IPS-18c (cell line): ENCODE measurements around the gene STX10.

Source experiments
- H3K4me3 ChIP-seq: 2 replicates; pipeline ENCODE4 v1.7.0; 2013; ENCODE audit warnings: low read depth, mild to moderate bottlenecking, low read length, moderate library complexity; ENCODE audit not compliant: insufficient read depth
- H3K9me3 ChIP-seq: one replicate; pipeline ENCODE4 v1.6.1; 2013; ENCODE audit warnings: mild to moderate bottlenecking, low read length, moderate library complexity; ENCODE audit not compliant: control insufficient read depth, insufficient read depth

STX10 gene

DNA sequence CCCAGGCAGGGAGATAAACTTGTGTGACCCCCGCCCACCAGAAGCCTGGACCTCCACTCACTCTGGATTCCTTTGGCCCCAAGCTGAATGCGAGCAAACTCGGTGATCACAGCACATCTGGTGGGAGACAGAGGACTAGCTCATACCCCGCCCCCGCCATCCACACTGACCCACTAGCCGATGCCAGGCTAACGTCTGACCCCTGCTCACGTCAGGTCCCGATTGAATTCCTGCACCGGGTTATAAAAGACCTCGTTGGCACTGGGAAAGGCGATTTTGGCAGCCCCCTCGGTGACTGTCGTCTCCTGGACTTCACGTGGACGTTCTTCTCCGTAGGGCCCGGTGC, 34.3 kb downstream of the STX10 start:
- peak overlapping the region; percentile 89 for H3K4me3 ChIP-seq
- peaks cover 3% of the 10 kb centered on the region for H3K9me3 ChIP-seq

- Histone ChIP-seq H3K4me3 (no peak overlapping the region), H3K9me3 (no peaks in the 10 kb centered on the region)
Measured at GRCh38 chr19:13112555-13112954, 37.6 kb downstream of the STX10 start.

DNA sequence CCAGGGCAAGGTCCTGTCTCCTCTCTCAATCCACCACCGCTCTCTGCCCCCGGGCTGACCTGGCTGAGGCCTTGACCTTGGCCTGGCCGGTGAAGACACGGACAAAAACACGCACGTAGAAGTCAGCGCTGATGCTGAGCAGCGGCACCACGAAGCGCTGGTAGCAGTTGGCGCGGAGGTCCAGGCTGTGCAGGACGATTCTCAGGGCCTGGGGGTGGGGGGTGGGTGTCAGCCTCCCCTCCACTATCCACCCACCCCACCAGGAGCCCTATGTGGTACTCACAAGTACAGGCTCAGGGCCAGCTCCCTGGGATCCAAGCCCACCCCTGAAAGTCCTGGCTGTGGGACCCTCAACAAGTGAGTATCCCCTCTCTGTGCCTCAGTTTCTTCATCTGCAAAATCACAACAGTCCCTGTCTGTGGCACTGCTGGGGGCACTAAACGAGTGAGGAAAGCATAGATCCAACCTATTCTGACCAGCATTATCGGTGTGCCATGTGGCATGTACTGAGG, 40.0 kb downstream of the STX10 start:
- Histone ChIP-seq H3K4me3 (no peak overlapping the region), H3K9me3 (no peaks in the 10 kb centered on the region)

- Histone ChIP-seq H3K4me3 (no peak overlapping the region), H3K9me3 (no peaks in the 10 kb centered on the region)
Measured at GRCh38 chr19:13109361-13110098, 40.6 kb downstream of the STX10 start.

GRCh38 chr19:13104848-13105711, 45.1 kb downstream of the STX10 start:
- Histone ChIP-seq H3K4me3 (no peak overlapping the region), H3K9me3 (no peaks in the 10 kb centered on the region)

- H3K4me3 ChIP-seq = no peak overlapping the region
- H3K9me3 ChIP-seq = no peaks in the 10 kb centered on the region
Measured at GRCh38 chr19:13104360-13104847, 45.8 kb downstream of the STX10 start.

GRCh38 chr19:13103581-13104359, 46.4 kb downstream of the STX10 start:
- Histone ChIP-seq H3K9me3 (no peaks in the 10 kb centered on the region), H3K4me3 (no peak overlapping the region)

DNA sequence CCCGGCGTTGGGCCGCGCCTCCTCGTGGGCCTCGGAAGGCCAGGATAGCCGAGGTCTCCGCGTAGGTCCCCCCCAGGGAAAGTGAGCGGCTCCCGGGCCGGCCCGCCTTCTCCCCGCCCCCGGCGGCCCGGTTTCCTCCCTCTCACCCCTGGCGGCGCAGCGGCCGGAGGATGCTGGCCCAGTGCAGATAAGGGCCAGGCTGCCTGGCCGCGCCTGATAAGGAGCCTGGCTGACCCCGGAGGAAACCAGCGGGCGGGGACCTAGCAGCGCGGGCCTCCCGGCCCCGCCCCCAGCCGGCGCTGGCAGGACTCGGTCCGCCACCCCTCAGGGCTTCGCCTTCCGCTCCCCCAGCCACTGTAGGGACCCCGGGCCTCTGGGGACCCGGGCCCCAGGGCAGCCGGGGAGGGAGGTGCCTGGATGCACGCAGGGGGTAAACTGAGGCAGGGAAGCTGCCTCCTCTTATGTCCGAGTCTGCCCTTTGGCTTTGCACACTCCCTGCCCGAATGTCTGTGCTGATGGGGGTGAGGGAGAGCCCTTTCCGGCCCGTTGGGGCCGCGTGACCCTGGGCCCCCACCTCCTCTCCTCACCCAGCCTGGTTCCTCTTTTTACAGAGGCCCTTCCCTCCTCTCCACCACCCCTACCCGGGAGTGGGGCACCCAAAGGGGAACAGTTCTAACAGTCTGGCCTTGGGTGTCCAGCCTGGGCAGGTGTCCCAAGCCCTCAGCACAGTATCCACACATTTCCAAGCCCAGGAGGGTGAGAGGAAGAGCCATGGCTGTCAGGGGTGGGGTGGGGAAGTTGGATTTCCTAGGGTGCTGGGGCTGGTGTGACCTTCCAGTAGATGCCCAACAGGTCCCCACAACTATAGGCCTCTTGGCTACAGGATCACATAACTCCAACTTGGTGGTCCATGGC, 47.3 kb downstream of the STX10 start, which contains the start of gene LYL1:
TSS of gene LYL1 (minus strand) at position 193 of the 915 bp plus-strand sequence. CDS start 1,687 bp downstream, outside the sequence.
- Histone ChIP-seq H3K9me3 (no peaks in the 10 kb centered on the region), H3K4me3 (peak within 1 kb of the TSS; percentile 41)

DNA sequence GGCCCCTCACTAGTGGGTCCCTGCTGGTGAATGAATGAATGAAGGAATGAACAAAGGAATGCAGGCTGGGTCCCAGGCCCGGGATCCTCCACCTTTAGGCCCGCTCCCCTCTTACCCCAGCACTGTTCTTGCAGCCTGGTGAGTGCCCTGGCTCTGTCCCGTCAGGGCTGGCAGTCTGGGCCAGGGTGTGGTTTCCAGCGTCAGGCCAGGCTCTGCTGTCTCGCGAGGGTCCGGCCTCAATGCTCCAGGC, 47.8 kb downstream of the STX10 start:
- Histone ChIP-seq H3K4me3 (peak overlapping the region; percentile 41), H3K9me3 (no peaks in the 10 kb centered on the region)

DNA sequence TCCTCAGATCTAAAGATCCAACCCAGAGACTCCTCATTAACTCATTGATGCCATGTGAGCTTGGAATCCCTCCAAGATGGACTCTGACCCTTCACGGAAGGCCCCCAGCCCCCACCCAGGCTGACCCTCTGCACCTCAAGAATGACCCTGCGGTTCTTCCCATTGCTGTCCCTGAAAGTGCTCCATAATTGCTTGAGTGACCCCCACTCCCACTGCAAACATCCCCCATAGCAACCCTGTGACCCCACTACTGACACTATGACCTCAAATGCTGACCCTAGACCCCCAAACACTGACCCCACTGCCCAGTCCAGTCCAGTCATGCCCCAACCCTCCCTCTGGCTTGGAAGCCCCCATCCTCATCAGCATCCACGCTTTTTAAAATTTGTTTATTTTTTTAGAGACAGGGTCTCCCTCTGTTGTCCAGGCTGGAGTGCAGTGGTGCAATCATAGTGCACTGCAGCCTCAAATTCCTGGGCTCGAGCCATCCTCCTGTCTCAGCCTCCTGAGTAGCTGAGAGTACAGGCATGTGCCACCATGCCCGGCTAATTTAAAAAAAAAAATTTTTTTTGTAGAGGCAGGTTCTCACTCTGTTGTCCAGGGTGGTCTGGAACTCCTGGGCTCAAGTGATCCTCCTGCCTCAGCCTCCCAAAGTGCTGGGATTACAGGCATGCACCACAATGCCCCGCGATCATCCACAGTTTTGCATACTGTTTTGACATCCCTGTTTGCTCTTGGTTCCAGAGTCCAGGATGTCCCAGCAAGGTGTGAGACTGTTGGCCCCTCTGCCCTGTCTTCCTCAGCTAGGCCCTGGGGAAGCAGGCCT, 48.4 kb downstream of the STX10 start:
- Histone ChIP-seq H3K9me3 (no peaks in the 10 kb centered on the region), H3K4me3 (no peak overlapping the region)

DNA sequence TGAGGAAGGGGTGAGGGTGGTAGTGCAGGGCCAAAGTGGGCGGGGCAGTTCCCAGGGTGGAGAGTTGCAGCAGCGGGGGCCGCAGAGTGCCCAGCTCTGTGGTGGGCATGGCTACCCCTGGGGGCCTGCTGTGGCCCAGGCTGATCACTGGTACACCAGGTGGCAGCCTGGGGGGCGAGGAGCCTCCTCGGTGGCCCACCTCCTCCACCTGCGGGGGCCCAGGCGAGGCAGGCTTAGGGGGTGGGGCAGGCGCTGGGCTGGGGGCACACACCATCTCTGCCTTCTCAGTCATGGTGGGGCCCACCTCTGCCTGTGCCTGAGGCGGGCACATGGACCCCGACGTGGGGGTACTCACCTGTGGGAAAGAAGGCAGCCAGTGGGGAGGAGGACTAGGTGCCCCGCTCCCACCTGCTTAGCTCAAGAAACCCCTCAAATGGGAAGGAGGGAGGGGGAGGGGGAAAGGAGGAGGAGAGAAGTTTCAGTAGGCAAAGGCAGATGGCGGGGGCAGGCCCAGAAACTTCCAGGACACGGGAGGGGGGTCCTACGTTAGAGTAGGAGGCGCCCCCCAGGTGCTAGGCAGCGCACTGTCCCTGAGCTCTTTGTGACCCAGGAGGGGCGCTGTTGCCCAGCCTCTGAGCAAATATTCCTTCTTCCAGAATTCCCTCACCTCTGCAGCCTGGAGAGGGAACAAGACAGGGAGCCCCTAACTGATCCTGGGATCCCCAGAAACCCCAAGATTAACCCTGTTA, 49.2 kb downstream of the STX10 start:
- no peak overlapping the region for H3K4me3 ChIP-seq
- no peaks in the 10 kb centered on the region for H3K9me3 ChIP-seq

GRCh38 chr19:13100031-13100588, 50.1 kb downstream of the STX10 start:
- Histone ChIP-seq H3K4me3 (no peak overlapping the region), H3K9me3 (no peaks in the 10 kb centered on the region)

DNA sequence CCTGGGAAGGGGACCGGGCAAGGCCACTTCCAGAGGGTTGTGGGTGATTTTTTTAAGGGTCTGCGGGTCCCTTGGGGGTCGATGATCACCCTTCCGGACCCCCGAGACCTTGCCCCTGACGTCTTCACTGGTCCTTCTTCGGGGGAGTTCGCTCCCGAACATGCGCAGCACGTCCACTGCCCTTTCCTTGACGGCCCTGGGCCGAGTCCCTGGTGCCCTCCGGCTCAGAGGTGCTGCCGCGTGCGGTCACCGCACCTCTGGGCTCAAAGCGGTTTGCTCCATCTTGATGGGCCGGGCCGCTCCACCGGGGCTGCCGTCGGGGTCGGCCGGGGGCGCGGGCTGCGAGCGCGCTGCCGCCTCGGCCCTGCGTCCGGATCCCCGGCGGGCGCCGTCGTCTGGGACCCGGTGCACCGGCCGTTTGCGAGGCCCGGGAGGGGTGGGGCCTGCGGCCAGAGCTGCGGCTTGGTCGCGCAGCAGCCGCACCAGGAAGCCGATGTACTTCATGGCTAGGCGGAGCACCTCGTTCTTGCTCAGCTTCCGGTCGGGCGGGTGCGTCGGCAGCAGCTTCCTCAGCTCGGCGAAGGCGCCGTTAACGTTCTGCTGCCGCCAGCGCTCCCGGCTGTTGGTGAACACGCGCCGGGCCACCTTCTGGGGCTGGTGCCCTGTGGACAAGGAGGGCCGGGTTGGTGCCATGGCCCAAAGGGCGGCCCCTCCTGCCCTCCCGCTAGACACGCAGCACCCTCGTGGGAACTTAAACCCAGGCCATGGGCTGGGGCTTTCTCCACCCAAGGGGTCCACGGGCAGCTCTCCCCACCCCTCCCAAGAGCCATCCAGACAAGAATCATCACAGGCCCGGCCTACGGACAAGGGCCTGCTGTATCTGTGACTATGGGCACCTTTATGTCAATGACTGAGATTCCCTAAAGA, 50.8 kb downstream of the STX10 start:
- peak overlapping the region; percentile 28 for H3K4me3 ChIP-seq
- no peaks in the 10 kb centered on the region for H3K9me3 ChIP-seq
